Right lobe of liver (tissue), 6 donors: Measurements from ENCODE around the gene FBXO38. TPM values are rescaled to one million over a fixed set of nuclear protein-coding genes. Genes with fewer than 3 reads are reported as not detected.
A peak's percentile ranks its signal among the peaks of the same experiment; 100 is the strongest.

Experiments
- ATAC-seq, 4 donors: fragments of 200-7000 bp; cut with Tn5 transposase; one replicate each; pipeline ENCODE4 v1.9.1; 2020; ENCODE audit warnings: mild to moderate bottlenecking in 4 of 4, moderate library complexity in 4 of 4
- DNase-seq, 3 donors: peaks; one replicate each; pipeline ENCODE4 v3.0.0-alpha.2; 2020
- H3K27ac ChIP-seq, 3 donors: fragments of 200-600 bp; one replicate each; pipeline ENCODE4 v1.8.0; 2022
- H3K27me3 ChIP-seq, 2 donors: fragments of 200-600 bp; one replicate each; pipeline ENCODE4 v1.8.0; 2022
- H3K36me3 ChIP-seq, 4 donors: fragments of 200-600 bp; sonication (generic) in 1 of 4; one replicate each; pipeline versions ENCODE4 v1.5.1 to v1.8.0; 2017 to 2022; ENCODE audit warnings: control low read depth in 1 of 4
- H3K4me1 ChIP-seq, 4 donors: fragments of 200-600 bp; sonication (generic) in 1 of 4; one replicate each; pipeline versions ENCODE4 v1.5.1 to v1.8.0; 2017 to 2022; ENCODE audit warnings: control low read depth in 1 of 4
- H3K4me3 ChIP-seq, 3 donors: fragments of 200-600 bp; one replicate each; pipeline ENCODE4 v1.8.0; 2022
- H3K9me3 ChIP-seq, 4 donors: fragments of 200-600 bp; sonication (generic) in 1 of 4; one replicate each; pipeline versions ENCODE4 v1.5.1 to v1.8.0; 2017 to 2022; ENCODE audit warnings: control low read depth in 1 of 4
- POLR2A ChIP-seq: fragments of 450-650 bp; IDR thresholded peaks from one replicate; pipeline ENCODE4 v1.6.1; 2017; ENCODE audit warnings: antibody characterized with exemption, mild to moderate bottlenecking
- WGBS: methylation state at CpG from one replicate; pipeline ENCODE4 v1.1.6; 2018; ENCODE audit warnings: low coverage, low lambda C conversion rate; ENCODE audit not compliant: insufficient coverage; ENCODE audit errors: missing lambda C conversion rate; 5-methylcytosine and 5-hydroxymethylcytosine counted together
- intact Hi-C, 2 donors: fragments of 100-400 bp; cut with DNase I; formaldehyde crosslinking; loops; one replicate each; pipeline versions ENCODE4 v1.11.2 to v1.14.1; 2022
- total RNA-seq, 6 experiments: library from RNA; depleted of rRNA in 2 of 6; stranded (reverse); fragments of >200 nt in 2 of 6; fragmentation: NEBNext Ultra II Directional in 3 of 6; extraction: Animal tissue kit (Norgen Biotek cat#: 25700) in 3 of 6; gene quantifications; one replicate each; pipeline versions ENCODE4 v1.1.0 to v1.2.4, GENCODE V29; 2016 to 2023
- TF ChIP-seq, protein P1 (sequence below), 4 donors: fragments of 200-600 bp in 3 of 4; fragments of 450-650 bp in 1 of 4; IDR thresholded peaks; one replicate each; pipeline versions ENCODE4 v1.5.1 to v1.8.0; 2016 to 2022; ENCODE audit warnings: antibody characterized with exemption in 4 of 4, mild to moderate bottlenecking in 2 of 4
- donor health status: DM: no; HTN: yes; CAD: no.
- donor health status: DM: no; HTN: no; CAD: no.
- donor health status: DM: no; HTN: no; CAD: no.
- donor health status: DM: no; HTN: yes; CAD: no.
- donor health status: DM: no; HTN: yes; CAD: no.

FBXO38 gene
- total RNA-seq, 6 experiments from 2014 or later, result 21.1 to 34.9 (median 23.6) TPM

- WGBS, result 89% methylated on average over 1 of the region's 1 CpG
- Histone ChIP-seq H3K27me3 (no peaks in the 10 kb centered on the region), H3K4me3 (no peak overlapping the region), H3K9me3 (no peaks in the 10 kb centered on the region), H3K27ac (no peak overlapping the region), H3K36me3 (no peaks in the 10 kb centered on the region), H3K4me1 (no peaks in the 10 kb centered on the region)
- intact Hi-C loops, result no loop called here
- ATAC-seq, result no peak
- no peak for DNase-seq
- TF ChIP-seq POLR2A, result no peak
- TF ChIP-seq, protein P1, sequence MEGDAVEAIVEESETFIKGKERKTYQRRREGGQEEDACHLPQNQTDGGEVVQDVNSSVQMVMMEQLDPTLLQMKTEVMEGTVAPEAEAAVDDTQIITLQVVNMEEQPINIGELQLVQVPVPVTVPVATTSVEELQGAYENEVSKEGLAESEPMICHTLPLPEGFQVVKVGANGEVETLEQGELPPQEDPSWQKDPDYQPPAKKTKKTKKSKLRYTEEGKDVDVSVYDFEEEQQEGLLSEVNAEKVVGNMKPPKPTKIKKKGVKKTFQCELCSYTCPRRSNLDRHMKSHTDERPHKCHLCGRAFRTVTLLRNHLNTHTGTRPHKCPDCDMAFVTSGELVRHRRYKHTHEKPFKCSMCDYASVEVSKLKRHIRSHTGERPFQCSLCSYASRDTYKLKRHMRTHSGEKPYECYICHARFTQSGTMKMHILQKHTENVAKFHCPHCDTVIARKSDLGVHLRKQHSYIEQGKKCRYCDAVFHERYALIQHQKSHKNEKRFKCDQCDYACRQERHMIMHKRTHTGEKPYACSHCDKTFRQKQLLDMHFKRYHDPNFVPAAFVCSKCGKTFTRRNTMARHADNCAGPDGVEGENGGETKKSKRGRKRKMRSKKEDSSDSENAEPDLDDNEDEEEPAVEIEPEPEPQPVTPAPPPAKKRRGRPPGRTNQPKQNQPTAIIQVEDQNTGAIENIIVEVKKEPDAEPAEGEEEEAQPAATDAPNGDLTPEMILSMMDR (IDR thresholded peaks at IDR 0.05), result no peak
Observed at GRCh38 chr5:148352696-148353095, 31.1 kb upstream of the FBXO38 start.

DNA sequence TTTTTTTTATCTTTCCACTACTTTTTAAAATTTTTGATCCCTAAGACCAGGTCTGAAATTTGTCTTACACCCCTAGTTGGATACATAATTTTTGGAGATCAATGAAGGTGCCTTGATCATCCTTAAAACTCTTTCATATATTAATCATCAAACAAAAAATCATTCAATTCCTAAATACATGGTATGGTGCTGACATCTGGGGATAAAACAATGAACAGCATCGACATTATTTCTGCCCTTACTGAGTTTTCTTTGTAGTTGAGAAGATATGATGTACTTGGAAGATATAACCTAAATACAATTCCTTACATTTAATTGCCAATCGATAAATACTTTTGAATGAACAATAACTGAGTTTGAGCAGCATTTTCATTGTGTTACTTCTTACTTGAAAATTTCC lies 30.1 kb upstream of the FBXO38 start:
- Histone ChIP-seq H3K4me3 (no peak overlapping the region), H3K36me3 (no peaks in the 10 kb centered on the region), H3K9me3 (no peaks in the 10 kb centered on the region), H3K27ac (no peak overlapping the region), H3K27me3 (no peaks in the 10 kb centered on the region), H3K4me1 (no peaks in the 10 kb centered on the region)
- WGBS, result 84% methylated on average over 2 of the region's 2 CpGs
- ATAC-seq, result no peak
- DNase-seq, result no peak
- intact Hi-C loops, result no loop called here
- TF ChIP-seq, protein P1 (IDR thresholded peaks at IDR 0.05), result no peak
- TF ChIP-seq POLR2A, result no peak

DNA sequence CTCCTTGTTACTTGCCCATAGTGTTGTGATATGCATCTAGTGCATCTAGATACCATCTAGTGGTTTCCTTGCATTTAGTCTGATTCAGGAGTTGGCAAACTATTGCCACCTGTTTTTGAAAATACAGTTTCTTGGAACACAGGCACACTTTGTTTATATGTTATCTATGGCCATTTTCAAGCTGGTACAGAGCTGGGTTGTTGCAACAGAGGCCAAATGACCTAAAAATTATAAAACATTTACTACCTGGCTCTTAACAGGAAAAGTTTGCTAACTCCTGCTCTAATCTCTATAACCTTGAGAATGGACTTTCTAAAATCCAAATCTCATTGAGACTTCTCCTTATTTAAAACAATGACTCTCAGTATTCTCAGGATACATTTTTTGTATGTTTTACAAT lies 19.4 kb upstream of the FBXO38 start:
- DNase-seq (no peak), ATAC-seq (peak; percentile 74 to 83 (median 76))
- intact Hi-C loops, result no loop called here
- Histone ChIP-seq H3K4me1 (peaks cover 0 to 12% (median 0%) of the 10 kb centered on the region in 4 donors), H3K9me3 (no peaks in the 10 kb centered on the region), H3K36me3 (no peaks in the 10 kb centered on the region), H3K27ac (no peak overlapping the region), H3K4me3 (no peak overlapping the region), H3K27me3 (no peaks in the 10 kb centered on the region)
- TF ChIP-seq, protein P1 (IDR thresholded peaks at IDR 0.05), result no peak
- TF ChIP-seq POLR2A, result no peak

GRCh38 chr5:148368299-148368698 lies 15.5 kb upstream of the FBXO38 start:
- intact Hi-C loops, result no loop called here
- Histone ChIP-seq H3K4me3 (no peak overlapping the region), H3K36me3 (no peaks in the 10 kb centered on the region), H3K27ac (no peak overlapping the region), H3K27me3 (no peaks in the 10 kb centered on the region), H3K4me1 (peaks cover 0 to 12% (median 0%) of the 10 kb centered on the region in 4 donors), H3K9me3 (no peaks in the 10 kb centered on the region)
- no peak for ATAC-seq
- no peak for DNase-seq
- TF ChIP-seq, protein P1 (IDR thresholded peaks at IDR 0.05), result no peak
- TF ChIP-seq POLR2A, result no peak

GRCh38 chr5:148372166-148372725 lies 11.5 kb upstream of the FBXO38 start:
- H3K27ac ChIP-seq, result no peak overlapping the region
- intact Hi-C loops, result no loop called here
- no peaks in the 10 kb centered on the region for H3K27me3 ChIP-seq
- no peak for TF ChIP-seq POLR2A
- TF ChIP-seq, protein P1 (IDR thresholded peaks at IDR 0.05), result no peak
- ATAC-seq (no peak), DNase-seq (no peak)
- H3K36me3 ChIP-seq, result no peaks in the 10 kb centered on the region
- 62% methylated on average over 2 of the region's 2 CpGs for WGBS
- no peak overlapping the region for H3K4me3 ChIP-seq
- H3K9me3 ChIP-seq, result no peaks in the 10 kb centered on the region
- H3K4me1 ChIP-seq, result no peaks in the 10 kb centered on the region
